PFSK-1 (cell line): ENCODE data around the gene POC5.

Experiments used
- POLR2AphosphoS5 ChIP-seq: IDR thresholded peaks from 2 replicates; pipeline ENCODE4 v1.6.1; 2012; ENCODE audit warnings: low read depth, mild to moderate bottlenecking, control low read depth, low read length, moderate library complexity
- SIN3A ChIP-seq: IDR thresholded peaks from 2 replicates; pipeline ENCODE4 v1.6.1; 2012; ENCODE audit warnings: mild to moderate bottlenecking, low read length, moderate library complexity, borderline replicate concordance; ENCODE audit not compliant: insufficient read depth
- TAF1 ChIP-seq: IDR thresholded peaks from 2 replicates; pipeline ENCODE4 v1.6.1; 2012; ENCODE audit warnings: low read length, control low read depth, borderline replicate concordance; ENCODE audit not compliant: insufficient read depth

- TF ChIP-seq POLR2AphosphoS5 (no peak), TAF1 (no peak), SIN3A (no peak)
Measured at GRCh38 chr5:75672616-75673015, 44.6 kb downstream of the POC5 start.
